Prostate gland (tissue), 2 donors: Measurements from ENCODE around the gene RNF224. TPM values are rescaled to one million over a fixed set of nuclear protein-coding genes. Genes with fewer than 3 reads are reported as not detected.

Source experiments
- DNase-seq: peaks from one replicate; pipeline ENCODE4 v3.0.0-alpha.2; 2019; ENCODE audit warnings: low spot score
- H3K27ac ChIP-seq, 2 donors: fragments of 200-600 bp; sonication (generic); 2 replicates each; pipeline ENCODE4 v1.5.1; 2017 to 2019
- H3K27me3 ChIP-seq: fragments of 200-600 bp; sonication (generic); replicated peaks from 2 replicates; pipeline ENCODE4 v1.5.1; 2019; ENCODE audit not compliant: insufficient read depth
- H3K36me3 ChIP-seq, 2 donors: fragments of 200-600 bp; sonication (generic); 1 replicate in 1 of 2; 2 replicates in 1 of 2; pipeline versions ENCODE4 v1.5.1 to v1.8.1; 2017 to 2019
- H3K4me1 ChIP-seq: fragments of 200-600 bp; sonication (generic); replicated peaks from 2 replicates; pipeline ENCODE4 v1.5.1; 2019
- H3K4me3 ChIP-seq, 2 donors: fragments of 200-600 bp; sonication (generic); 2 replicates each; pipeline ENCODE4 v1.5.1; 2017 to 2019
- H3K9me3 ChIP-seq: fragments of 200-600 bp; sonication (generic); 2 replicates; pipeline ENCODE4 v1.5.1; 2017
- CTCF ChIP-seq, 4 experiments: fragments of 200-600 bp in 2 of 4; fragments of 450-650 bp in 2 of 4; sonication (generic) in 2 of 4; IDR thresholded peaks; 1 replicate in 3 of 4; 2 replicates in 1 of 4; pipeline ENCODE4 v1.5.1; 2016 to 2019; ENCODE audit warnings: antibody characterized with exemption in 4 of 4, mild to moderate bottlenecking in 2 of 4, moderate library complexity in 2 of 4
- POLR2A ChIP-seq: fragments of 450-650 bp; IDR thresholded peaks from one replicate; pipeline ENCODE4 v1.6.1; 2016; ENCODE audit warnings: antibody characterized with exemption, mild to moderate bottlenecking
- POLR2AphosphoS5 ChIP-seq: sonication (generic); formaldehyde crosslinking; IDR thresholded peaks from one replicate; pipeline ENCODE4 v1.6.1; 2017; ENCODE audit warnings: antibody characterized with exemption
- WGBS: methylation state at CpG from one replicate; pipeline ENCODE4 v1.1.5; 2018; 5-methylcytosine and 5-hydroxymethylcytosine counted together
- intact Hi-C: fragments of 100-400 bp; cut with DNase I; formaldehyde crosslinking; loops from one replicate; pipeline ENCODE4 v1.14.2; 2022
- total RNA-seq, 2 donors: library from RNA; depleted of rRNA; stranded (reverse); fragments of >200 nt; gene quantifications; one replicate each; pipeline ENCODE4 v1.1.0, GENCODE V29; 2016

The RNF224 gene
- total RNA-seq, 2 donors from 2014 or later = not detected

GRCh38 chr9:137185921-137186320 lies 41.4 kb upstream of the RNF224 start:
- peaks cover 27% of the 10 kb centered on the region for H3K4me1 ChIP-seq
- peaks cover 14 to 25% of the 10 kb centered on the region in 2 donors for H3K36me3 ChIP-seq
- no peaks in the 10 kb centered on the region for H3K27me3 ChIP-seq
- intact Hi-C loops = no loop called here
- TF ChIP-seq POLR2A = no peak
- TF ChIP-seq POLR2AphosphoS5 = no peak
- TF ChIP-seq CTCF (IDR thresholded peaks at IDR 0.05) = no peak
- no peak for DNase-seq
- H3K4me3 ChIP-seq = no peak overlapping the region
- 92% methylated on average over 18 of the region's 19 CpGs for WGBS
- H3K9me3 ChIP-seq = no peaks in the 10 kb centered on the region
- H3K27ac ChIP-seq = no peak overlapping the region

GRCh38 chr9:137186385-137186784 lies 40.9 kb upstream of the RNF224 start:
- Histone ChIP-seq H3K9me3 (no peaks in the 10 kb centered on the region), H3K4me3 (no peak overlapping the region), H3K4me1 (peaks cover 27% of the 10 kb centered on the region), H3K36me3 (peaks cover 10 to 22% of the 10 kb centered on the region in 2 donors), H3K27ac (no peak overlapping the region), H3K27me3 (no peaks in the 10 kb centered on the region)
- intact Hi-C loops = no loop called here
- TF ChIP-seq CTCF (IDR thresholded peaks at IDR 0.05) (no peak), POLR2AphosphoS5 (no peak), POLR2A (no peak)
- DNase-seq = no peak
- WGBS = 76% methylated on average over 5 of the region's 6 CpGs

- Histone ChIP-seq H3K36me3 (peaks cover 10 to 16% of the 10 kb centered on the region in 2 donors), H3K27me3 (no peaks in the 10 kb centered on the region), H3K27ac (no peak overlapping the region), H3K4me1 (peaks cover 27% of the 10 kb centered on the region), H3K9me3 (no peaks in the 10 kb centered on the region), H3K4me3 (peak overlapping the region; percentile 73 to 97)
- 80% methylated on average over 13 of the region's 15 CpGs for WGBS
- TF ChIP-seq POLR2A (no peak), POLR2AphosphoS5 (no peak), CTCF (IDR thresholded peaks at IDR 0.05) (no peak)
- no peak for DNase-seq
- intact Hi-C loops = no loop called here
Observed at GRCh38 chr9:137187386-137187785, 39.9 kb upstream of the RNF224 start.

- under 1% methylated on average over 31 of the region's 31 CpGs for WGBS
- intact Hi-C loops = no loop called here
- Histone ChIP-seq H3K9me3 (no peaks in the 10 kb centered on the region), H3K27me3 (no peaks in the 10 kb centered on the region), H3K4me1 (peaks cover 27% of the 10 kb centered on the region), H3K36me3 (peaks cover 7 to 9% of the 10 kb centered on the region in 2 donors), H3K27ac (peak overlapping the region; percentile 77 to 94), H3K4me3 (peak overlapping the region; percentile 73 to 97)
- TF ChIP-seq POLR2AphosphoS5 = no peak
- no peak for TF ChIP-seq POLR2A
- TF ChIP-seq CTCF (IDR thresholded peaks at IDR 0.05) = no peak
- DNase-seq = no peak
Observed at GRCh38 chr9:137188086-137188489, 39.2 kb upstream of the RNF224 start.

GRCh38 chr9:137188490-137189296 lies 38.6 kb upstream of the RNF224 start, which contains the start of the genes ANAPC2 and SSNA1:
TSS of gene ANAPC2 (minus strand) at chr9:137188560. CDS start at chr9:137188532, 28 bp downstream.
TSS of gene SSNA1 (plus strand) at chr9:137188676. CDS start at chr9:137188727, 51 bp downstream.
- Histone ChIP-seq H3K27me3 (no peaks in the 10 kb centered on the region), H3K9me3 (no peaks in the 10 kb centered on the region), H3K4me1 (peaks cover 27% of the 10 kb centered on the region), H3K36me3 (peaks cover 3% of the 10 kb centered on the region in 2 donors), H3K27ac (peak within 1 kb of the TSS; percentile 77 to 94), H3K4me3 (peak within 1 kb of the TSS; percentile 73 to 97)
- TF ChIP-seq CTCF (IDR thresholded peaks at IDR 0.05) (peak in 2 of 4 experiments; percentile 50 to 57), POLR2AphosphoS5 (peak; percentile 98), POLR2A (peak; percentile 80)
- intact Hi-C loops = no loop called here
- peak; percentile 85 for DNase-seq
- under 1% methylated on average over 84 of the region's 98 CpGs for WGBS
